ENCODE results near the gene EMC10. TPM values are rescaled to one million over a fixed set of nuclear protein-coding genes. Genes with fewer than 3 reads are reported as not detected.
A peak's percentile ranks its signal among the peaks of the same experiment; 100 is the strongest.

EMC10 gene
- total RNA-seq, 1 donor from 2014 or later, result 137 TPM

DNA sequence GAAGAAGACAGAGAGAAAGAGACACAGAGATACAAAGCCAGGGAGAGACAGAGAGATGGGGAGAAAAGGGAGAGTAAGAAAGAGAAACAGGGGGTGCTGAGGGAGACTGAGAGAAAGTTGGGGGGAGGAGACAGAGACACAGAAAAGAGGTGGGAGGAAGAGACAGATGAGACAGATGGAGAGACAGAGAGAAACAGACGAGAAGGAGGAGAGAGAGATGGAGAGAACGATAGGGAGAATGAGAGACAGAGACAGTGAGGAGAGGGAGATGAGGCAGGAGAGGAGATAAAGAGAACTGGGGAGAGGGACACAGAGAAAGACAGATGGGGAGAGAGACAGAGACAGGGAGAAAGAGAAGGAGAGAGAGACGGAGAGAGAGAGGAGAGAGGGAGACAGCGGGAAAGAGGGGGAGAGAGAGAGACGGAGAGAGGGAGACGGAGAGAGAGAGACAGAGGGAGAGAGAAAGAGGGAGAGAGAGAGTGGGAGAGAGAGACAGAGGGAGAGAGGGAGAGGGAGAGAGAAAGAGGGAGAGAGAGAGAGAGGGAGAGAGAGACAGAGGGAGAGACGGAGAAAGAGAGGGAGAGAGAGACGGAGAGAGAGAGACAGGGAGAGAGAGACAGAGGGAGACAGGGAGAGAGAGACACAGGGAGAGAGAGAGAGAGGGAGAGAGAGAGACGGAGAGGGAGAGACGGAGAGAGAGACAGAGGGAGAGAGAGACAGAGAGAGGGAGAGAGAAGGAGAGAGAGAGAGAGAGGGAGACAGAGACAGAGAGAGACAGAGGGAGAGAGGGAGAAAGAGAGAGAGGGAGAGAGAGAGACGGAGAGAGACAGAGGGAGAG lies 22.1 kb downstream of the EMC10 start:
- no peak for DNase-seq (ENCODE audit: extremely low spot score, unreplicated experiment)
- Mint-ChIP-seq H3K9me3 (no peaks in the 10 kb centered on the region), H3K4me1 (ENCODE audit: unreplicated experiment) (no peaks in the 10 kb centered on the region), H3K4me3 (no peak overlapping the region), H3K27ac (no peak overlapping the region), H3K27me3 (peaks cover 37% of the 10 kb centered on the region), H3K36me3 (peaks cover 3% of the 10 kb centered on the region)
- TF ChIP-seq, protein P1, sequence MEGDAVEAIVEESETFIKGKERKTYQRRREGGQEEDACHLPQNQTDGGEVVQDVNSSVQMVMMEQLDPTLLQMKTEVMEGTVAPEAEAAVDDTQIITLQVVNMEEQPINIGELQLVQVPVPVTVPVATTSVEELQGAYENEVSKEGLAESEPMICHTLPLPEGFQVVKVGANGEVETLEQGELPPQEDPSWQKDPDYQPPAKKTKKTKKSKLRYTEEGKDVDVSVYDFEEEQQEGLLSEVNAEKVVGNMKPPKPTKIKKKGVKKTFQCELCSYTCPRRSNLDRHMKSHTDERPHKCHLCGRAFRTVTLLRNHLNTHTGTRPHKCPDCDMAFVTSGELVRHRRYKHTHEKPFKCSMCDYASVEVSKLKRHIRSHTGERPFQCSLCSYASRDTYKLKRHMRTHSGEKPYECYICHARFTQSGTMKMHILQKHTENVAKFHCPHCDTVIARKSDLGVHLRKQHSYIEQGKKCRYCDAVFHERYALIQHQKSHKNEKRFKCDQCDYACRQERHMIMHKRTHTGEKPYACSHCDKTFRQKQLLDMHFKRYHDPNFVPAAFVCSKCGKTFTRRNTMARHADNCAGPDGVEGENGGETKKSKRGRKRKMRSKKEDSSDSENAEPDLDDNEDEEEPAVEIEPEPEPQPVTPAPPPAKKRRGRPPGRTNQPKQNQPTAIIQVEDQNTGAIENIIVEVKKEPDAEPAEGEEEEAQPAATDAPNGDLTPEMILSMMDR (conservative IDR thresholded peaks at IDR 0.05), result no peak

DNA sequence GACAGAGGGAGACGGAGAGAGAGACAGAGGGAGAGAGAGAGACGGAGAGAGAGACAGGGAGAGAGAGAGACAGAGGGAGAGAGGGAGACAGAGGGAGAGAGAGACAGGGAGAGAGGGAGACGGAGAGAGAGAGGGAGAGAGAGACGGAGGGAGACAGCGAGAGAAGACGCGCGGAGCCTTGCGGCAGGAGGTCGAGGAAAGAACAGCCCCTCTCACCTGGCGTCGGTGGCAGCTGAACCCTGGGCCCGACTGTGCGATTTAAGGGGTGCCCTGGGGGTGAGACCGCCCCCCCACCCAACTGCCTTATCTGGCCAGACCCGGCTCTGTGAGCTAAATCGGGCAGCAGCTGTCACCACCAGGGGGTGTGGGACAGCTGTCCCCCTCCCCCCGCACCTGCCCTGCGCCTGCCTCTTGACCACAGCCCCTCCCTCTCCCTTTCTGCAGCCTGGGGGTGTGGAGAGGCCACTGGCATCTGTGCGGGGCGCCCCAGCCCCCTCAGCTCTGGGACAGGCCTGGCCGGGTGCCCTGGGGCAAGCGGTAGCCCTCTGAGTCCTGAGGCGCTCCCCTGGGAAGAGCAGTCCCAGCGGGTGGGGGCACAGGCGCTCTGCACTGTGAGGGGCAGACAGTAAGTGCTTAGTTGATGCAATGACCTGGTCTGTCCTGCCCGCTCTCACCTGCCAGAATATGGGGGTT lies 23.9 kb downstream of the EMC10 start:
- TF ChIP-seq, protein P1 (conservative IDR thresholded peaks at IDR 0.05), result peak; percentile 39
- H3K36me3 Mint-ChIP-seq, result peaks cover 1% of the 10 kb centered on the region
- no peaks in the 10 kb centered on the region for H3K9me3 Mint-ChIP-seq
- no peak overlapping the region for H3K4me3 Mint-ChIP-seq
- no peak for DNase-seq (ENCODE audit: extremely low spot score, unreplicated experiment)
- no peak overlapping the region for H3K27ac Mint-ChIP-seq
- H3K4me1 Mint-ChIP-seq (ENCODE audit: unreplicated experiment), result no peaks in the 10 kb centered on the region
- H3K27me3 Mint-ChIP-seq, result peaks cover 19% of the 10 kb centered on the region

DNA sequence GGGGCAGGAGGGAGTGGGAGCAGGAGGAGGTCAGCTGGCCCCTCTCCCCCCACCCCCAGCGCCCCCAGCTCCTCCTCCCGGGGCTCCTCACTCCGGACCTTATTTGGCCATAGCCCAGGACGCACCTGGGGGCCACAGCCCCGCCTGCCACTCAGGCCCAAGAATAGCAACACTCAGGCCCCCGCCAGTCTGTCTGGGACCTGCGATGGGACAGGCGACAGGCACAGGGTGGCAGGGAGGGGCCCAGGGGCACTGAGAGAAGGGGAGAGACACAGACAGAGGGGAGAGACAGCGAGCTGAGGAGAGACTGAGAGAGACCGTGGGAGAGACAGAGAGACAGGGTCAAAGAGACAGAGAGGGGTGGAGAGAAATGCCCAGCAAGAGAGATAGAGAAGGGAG lies 24.4 kb downstream of the EMC10 start:
- H3K27me3 Mint-ChIP-seq, result peaks cover 15% of the 10 kb centered on the region
- TF ChIP-seq, protein P1 (conservative IDR thresholded peaks at IDR 0.05), result no peak
- DNase-seq (ENCODE audit: extremely low spot score, unreplicated experiment), result no peak
- no peak overlapping the region for H3K27ac Mint-ChIP-seq
- no peaks in the 10 kb centered on the region for H3K36me3 Mint-ChIP-seq
- H3K4me1 Mint-ChIP-seq (ENCODE audit: unreplicated experiment), result no peaks in the 10 kb centered on the region
- H3K4me3 Mint-ChIP-seq, result no peak overlapping the region
- H3K9me3 Mint-ChIP-seq, result no peaks in the 10 kb centered on the region

DNA sequence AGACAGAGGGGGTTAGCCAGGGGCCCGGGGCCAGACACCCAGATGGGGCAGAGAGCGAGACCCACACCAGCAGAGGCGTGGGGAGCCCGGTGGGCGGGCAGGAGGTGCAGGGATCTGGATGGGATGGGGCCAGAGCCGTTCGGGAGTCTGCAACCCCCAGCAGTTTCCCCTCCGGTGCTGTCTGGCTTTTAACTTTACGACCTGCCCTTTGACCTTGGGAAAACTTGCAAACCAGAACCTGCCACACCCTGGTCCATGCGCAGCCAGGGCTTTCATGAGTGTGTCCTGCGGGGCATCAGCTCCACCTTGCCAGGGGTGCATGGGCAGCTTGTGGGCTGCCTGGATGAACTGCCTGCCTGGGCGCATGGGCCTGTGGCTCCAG lies 24.9 kb downstream of the EMC10 start:
- H3K36me3 Mint-ChIP-seq, result no peaks in the 10 kb centered on the region
- no peaks in the 10 kb centered on the region for H3K4me1 Mint-ChIP-seq (ENCODE audit: unreplicated experiment)
- peaks cover 12% of the 10 kb centered on the region for H3K27me3 Mint-ChIP-seq
- no peak overlapping the region for H3K4me3 Mint-ChIP-seq
- H3K9me3 Mint-ChIP-seq, result no peaks in the 10 kb centered on the region
- H3K27ac Mint-ChIP-seq, result no peak overlapping the region
- no peak for DNase-seq (ENCODE audit: extremely low spot score, unreplicated experiment)
- TF ChIP-seq, protein P1 (conservative IDR thresholded peaks at IDR 0.05), result no peak

DNA sequence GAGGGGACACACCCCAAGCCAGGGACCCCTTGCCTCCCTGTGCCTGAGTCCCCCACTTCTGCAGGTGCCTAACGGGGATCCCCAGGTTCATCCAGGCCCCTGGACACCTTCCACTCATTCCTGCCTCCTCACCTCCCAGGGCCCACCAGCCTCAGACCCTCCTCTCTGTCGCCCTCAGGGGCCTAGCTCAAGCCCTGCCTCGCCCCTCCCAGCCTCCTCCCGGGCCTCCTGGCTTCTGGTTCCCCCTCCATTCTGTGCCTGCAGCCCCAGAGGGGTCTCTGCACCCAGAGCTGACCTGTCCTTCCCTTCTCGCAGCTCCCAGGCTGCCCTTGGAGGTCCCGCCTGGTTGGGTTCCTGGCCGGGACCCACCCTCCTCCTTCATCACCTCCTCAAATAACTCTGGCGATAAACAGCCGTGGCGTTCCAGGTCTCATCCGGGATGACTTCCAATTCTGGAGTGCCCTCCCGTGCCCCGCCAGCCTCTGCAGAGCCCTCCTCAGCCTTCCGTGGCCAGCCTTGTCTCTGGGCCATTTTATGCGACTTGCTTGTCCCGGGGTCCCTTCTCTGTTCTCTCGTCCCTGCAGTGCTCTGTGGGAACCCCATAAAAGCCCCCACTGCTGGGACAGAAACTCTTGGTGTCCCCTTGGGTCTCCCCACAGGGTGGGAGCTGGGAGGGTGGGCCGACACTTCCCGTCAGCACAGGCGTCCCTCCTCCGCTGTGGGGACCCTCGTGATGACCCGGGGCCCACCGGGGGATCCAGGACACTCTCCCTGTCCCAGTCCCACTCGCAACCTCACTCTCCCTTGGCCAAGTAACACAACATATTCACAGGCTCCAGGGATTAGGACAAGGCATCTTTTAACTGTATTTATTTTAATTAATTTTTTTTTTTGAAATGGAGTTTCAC lies 25.5 kb downstream of the EMC10 start:
- Mint-ChIP-seq H3K36me3 (no peaks in the 10 kb centered on the region), H3K27me3 (peaks cover 10% of the 10 kb centered on the region)

More for the DNA sequence above, 25.5 kb downstream of the EMC10 start:
- TF ChIP-seq, protein P1 (conservative IDR thresholded peaks at IDR 0.05), result no peak
- no peak overlapping the region for H3K4me3 Mint-ChIP-seq
- DNase-seq (ENCODE audit: extremely low spot score, unreplicated experiment), result no peak
- no peak overlapping the region for H3K27ac Mint-ChIP-seq
- no peaks in the 10 kb centered on the region for H3K4me1 Mint-ChIP-seq (ENCODE audit: unreplicated experiment)
- H3K9me3 Mint-ChIP-seq, result no peaks in the 10 kb centered on the region

All from type B pancreatic cell (in vitro differentiated cells).